ENCODE results near the gene SMARCB1.

- TF ChIP-seq CTCF (optimal IDR thresholded peaks at IDR 0.05 in 1 of 3, IDR thresholded peaks at IDR 0.05 in 1 of 3, conservative IDR thresholded peaks at IDR 0.05 in 1 of 3; ENCODE audit: extremely low read depth in 1 of 3, insufficient read depth in 2 of 3, low read length in 3 of 3): no peak
- TF ChIP-seq EZH2 (IDR thresholded peaks at IDR 0.05; ENCODE audit: low read length): no peak
Observed at GRCh38 chr22:23825246-23825905, 38.6 kb downstream of the SMARCB1 start.

All from keratinocyte (primary cell).